Left renal pelvis (tissue), 4 donors: ENCODE data around the gene ESYT3. TPM values are rescaled to one million over a fixed set of nuclear protein-coding genes. Genes with fewer than 3 reads are reported as not detected.
A peak's percentile ranks its signal among the peaks of the same experiment; 100 is the strongest.

Experiments
- DNase-seq, 4 donors: peaks; one replicate each; pipeline ENCODE4 v3.0.0-alpha.2; 2013; ENCODE audit warnings: low read depth in 4 of 4, low spot score in 3 of 4
- polyA plus RNA-seq, 4 donors: library from polyadenylated mRNA; unstranded; fragments of 120-200 nt; gene quantifications; one replicate each; pipeline ENCODE4 v1.2.1, GENCODE V29; 2013; ENCODE audit not compliant: insufficient read length in 4 of 4

ESYT3 gene
- 1 to 10 TPM in 3 of 4 donors, under 1 TPM in 1; 0.50 to 1.9 (median 1.7) TPM for polyA plus RNA-seq

DNA sequence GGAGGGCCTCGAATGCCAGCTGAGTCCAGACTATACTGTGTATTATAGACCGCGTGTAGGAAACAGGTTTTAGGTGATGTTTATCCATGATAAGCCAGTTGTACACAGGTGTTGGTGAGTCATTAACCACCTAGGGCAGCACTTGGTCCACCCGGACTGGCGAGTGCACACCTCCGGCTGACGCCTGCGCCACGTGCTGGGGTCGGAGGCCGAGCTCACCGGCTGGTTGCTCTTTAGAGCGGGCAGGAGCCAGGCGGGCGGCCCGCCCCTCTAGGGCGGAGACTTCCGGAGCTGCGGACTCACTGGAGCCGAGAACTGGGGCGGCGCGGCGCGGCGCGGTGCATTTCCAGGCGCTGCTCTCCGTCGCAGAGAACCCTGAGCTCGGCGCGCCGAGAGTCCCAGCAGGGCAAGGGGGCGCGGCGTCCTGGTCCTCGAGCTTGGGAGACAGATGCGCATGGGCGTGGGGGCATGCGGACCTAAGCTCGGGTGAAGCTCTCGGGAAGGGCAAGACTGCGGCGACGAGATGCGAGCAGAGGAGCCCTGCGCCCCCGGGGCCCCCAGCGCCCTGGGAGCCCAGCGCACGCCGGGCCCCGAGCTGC is at the start of gene ESYT3:
ESYT3 (plus strand) TSS at position 341 of the 599 bp plus-strand sequence; CDS start at position 524, 183 bp downstream.
- peak in 3 of 4 donors; percentile 24 to 46 (median 41) for DNase-seq

- no peak for DNase-seq
These were observed 49.4 kb upstream of the ESYT3 start for GRCh38 chr3:138384976-138385375.

DNA sequence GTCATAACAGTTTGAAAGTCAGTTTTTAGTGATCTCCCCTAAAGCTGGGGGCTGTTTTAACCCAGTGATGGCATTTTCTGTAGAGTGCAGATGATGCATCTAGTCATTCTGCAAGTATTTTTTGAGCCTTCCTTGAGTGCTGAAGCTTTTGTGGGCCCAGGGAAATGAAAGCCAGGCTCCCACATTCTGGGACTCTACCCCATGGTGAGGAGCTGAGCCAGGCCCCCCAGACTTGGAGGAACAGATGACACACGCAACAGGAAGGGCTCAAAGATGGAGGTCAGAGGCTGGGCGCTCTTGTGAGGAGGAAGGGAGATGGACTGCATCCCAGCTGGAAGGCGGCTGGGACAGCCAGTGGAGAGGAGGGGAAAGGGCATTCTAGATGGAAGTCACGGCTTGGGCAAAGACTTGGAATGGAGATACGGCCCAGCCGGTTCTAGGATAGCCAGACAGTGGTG is 45.2 kb upstream of the ESYT3 start:
- no peak for DNase-seq

GRCh38 chr3:138389841-138390581 is 44.4 kb upstream of the ESYT3 start:
- DNase-seq, result no peak

DNA sequence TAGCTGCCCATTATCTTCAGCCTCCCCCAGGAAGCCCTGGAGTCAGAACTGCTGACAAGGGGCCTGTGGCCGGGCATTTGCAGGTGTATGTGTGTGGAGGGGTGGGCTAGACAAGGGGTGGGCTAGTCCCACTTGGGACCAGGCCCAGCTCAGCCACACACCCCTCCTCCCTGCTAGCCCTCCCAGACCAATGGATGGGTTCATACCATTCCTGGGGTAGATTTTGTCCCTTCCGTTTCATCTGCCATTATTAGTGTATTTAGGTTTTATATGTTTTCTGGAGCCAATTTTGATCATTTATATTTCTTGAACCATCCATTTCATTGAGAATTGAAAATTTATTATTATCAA is 43.9 kb upstream of the ESYT3 start:
- no peak for DNase-seq

GRCh38 chr3:138394156-138394555 is 40.3 kb upstream of the ESYT3 start:
- DNase-seq, result no peak

- DNase-seq, result no peak
These were observed 39.7 kb upstream of the ESYT3 start for GRCh38 chr3:138394686-138395085.

GRCh38 chr3:138395865-138396751 is 38.3 kb upstream of the ESYT3 start:
- no peak for DNase-seq

DNA sequence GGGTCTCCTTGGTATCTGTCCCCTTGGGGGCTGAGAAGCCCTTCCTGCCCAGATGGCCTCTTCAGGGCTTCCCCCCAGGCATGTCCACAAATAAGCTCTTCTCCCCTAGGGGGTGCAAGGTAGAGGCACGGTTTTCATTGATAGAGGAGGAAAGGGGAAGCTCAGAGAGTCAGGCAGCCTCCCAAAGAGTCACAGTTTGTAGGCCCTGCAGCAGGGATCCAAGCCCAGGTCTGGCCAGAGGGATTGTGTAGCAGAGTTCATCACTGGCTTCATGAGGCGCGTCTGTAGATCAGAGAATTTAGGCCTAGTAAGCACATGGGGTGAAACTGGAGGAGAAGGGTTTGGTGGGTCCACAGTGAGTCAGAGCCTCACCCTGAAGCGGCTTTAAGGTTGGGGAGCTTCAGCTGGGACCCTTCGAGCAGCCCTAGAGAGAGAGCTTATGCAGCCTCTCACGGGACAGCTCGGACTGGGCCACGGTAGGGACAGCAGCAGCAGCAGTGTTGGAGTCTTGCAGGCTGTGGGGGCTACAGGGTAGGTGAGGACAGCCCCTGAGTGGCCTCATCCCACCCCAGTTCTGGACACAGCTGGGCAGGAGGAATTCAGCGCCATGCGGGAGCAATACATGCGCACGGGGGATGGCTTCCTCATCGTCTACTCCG is 37.5 kb upstream of the ESYT3 start:
- DNase-seq, result no peak

DNA sequence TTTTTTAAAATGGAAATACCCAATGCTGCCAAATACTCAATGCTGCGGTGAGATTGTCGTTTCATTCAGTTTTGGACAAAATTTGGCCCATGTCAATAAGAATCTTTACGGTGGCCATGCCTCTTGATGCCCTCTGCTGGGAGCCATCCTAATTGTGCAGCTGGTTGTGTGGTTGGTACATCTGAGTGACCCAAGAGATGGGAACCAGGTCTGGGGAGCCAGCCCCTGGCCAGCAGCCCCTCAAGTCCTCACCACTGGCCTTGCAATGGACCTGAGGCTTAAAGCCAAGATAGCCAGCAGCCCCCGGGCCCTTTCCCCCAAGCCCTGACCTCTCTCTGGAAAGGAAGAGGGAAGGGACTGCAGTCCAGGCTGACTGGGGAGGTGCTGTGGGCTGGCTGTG is 36.4 kb upstream of the ESYT3 start:
- DNase-seq, result no peak

GRCh38 chr3:138398791-138399575 is 35.4 kb upstream of the ESYT3 start:
- no peak for DNase-seq

DNA sequence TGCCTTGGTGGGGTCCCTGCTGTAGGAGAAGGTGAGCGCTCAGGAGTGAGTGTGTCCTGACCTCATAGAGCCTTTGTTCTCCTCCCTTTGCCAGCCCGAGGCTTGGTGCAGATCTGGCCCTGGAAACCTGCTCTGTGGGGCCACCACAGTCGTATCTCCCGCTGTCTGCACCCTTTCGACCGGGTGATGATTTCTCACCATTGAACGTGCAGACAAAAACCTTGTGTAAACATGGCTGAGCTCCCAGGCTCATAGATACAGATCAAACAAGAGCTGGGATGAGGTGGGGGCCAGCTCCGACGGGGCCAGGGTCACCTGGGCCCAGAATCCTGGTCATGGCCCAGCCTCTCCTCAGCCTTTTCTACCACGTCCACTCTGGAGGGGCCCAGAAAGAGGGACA is 34.6 kb upstream of the ESYT3 start:
- DNase-seq, result no peak

GRCh38 chr3:138400651-138401070 is 33.8 kb upstream of the ESYT3 start:
- no peak for DNase-seq

GRCh38 chr3:138401834-138402233 is 32.6 kb upstream of the ESYT3 start:
- DNase-seq, result no peak

- no peak for DNase-seq
These were observed 30.3 kb upstream of the ESYT3 start for GRCh38 chr3:138404121-138404520.

DNA sequence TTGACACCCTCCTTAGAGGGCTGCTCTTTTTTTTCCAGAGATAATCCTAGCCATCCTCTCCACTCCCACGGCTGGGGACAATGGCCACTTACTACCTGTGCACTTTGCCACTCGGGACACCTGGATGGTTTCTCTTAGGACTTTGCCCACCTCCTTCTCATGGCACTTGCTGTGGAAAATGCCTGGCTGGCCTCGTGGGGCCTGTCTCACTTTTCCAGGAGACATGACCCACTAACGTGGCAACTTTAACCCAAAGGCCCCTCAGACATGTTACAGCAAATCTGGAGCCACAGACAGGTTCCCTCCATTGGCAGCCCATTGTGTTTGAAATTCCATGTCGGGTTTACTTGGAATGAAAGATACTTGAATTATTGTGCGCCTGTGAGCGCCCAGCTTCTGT is 29.4 kb upstream of the ESYT3 start:
- DNase-seq, result no peak

DNA sequence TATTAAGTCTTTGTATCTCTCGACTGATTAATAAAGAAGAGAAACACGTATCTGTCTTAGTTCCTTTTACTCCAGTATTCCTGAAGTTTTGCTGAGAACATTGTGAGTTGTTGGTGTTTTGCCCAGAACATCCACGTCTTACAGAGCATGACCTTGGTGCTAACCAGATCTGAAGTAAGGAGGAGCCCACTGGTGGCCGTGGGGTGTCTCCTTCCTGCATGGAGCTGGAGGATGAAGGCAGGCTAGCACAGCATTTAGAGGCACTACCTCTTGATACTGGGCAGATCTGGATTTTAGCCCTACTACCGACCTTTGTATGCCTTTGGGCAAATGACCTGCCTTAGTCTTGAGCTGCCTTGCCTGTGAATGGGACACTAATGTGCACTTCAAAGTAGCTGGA is 28.9 kb upstream of the ESYT3 start:
- DNase-seq, result no peak

- no peak for DNase-seq
These were observed 27.8 kb upstream of the ESYT3 start for GRCh38 chr3:138406606-138407005.

- DNase-seq, result no peak
These were observed 27.0 kb upstream of the ESYT3 start for GRCh38 chr3:138407236-138407907.
